ELF-1 (cell line): ENCODE measurements around the gene PPP2R2C.

ENCODE experiments used
- DNase-seq: peaks from one replicate; pipeline ENCODE4 v3.0.0-alpha.2; 2016; ENCODE audit warnings: low read depth, low spot score

Gene PPP2R2C

GRCh38 chr4:6404611-6405396, 67.6 kb downstream of the PPP2R2C start:
- peak; percentile 36 for DNase-seq

- no peak for DNase-seq
These were observed 69.1 kb downstream of the PPP2R2C start for GRCh38 chr4:6403400-6403685.

GRCh38 chr4:6402566-6403399, 69.6 kb downstream of the PPP2R2C start:
- peak; percentile 79 for DNase-seq

- no peak for DNase-seq
These were observed 70.6 kb downstream of the PPP2R2C start for GRCh38 chr4:6401797-6402196.

GRCh38 chr4:6396696-6397236, 75.6 kb downstream of the PPP2R2C start:
- DNase-seq: no peak

DNA sequence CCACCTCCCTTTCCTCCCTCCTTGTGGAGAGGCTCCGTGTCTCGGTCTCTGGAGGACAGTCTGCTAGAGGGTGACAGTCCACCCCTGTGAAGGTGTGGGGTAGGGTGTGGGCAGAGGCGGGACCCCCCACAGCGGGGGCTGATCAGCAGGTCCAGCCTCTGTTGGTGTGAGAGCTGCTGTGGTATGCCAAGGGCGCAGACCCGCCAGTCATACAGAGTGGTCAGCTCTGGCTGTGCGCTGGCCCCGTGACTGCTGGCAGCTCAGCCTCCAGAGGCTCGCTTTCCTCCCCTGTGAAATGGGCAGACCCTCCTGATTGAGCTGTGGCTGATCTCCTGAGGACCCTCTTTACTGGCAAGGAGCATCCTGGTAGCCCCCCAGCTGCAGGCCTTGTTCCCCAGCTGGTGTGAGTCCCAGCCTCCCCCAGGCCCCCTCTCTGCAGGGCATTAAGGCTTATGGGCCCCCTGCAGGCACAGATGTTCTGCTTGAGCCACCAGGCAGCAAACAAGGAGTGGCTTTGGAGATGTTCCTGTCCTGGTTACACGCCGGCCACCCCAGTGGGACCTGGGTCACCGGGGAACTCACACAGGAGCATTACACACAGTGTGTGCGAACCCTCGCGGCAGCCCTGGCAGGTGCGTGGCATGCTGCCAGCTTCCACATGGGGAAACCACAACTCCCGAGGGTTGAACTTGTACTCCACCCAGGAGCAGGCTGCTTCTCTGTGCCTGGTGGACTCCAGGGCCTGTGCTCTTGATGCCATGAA, 76.8 kb downstream of the PPP2R2C start:
- DNase-seq: no peak

GRCh38 chr4:6394671-6395081, 77.7 kb downstream of the PPP2R2C start:
- DNase-seq: no peak

DNA sequence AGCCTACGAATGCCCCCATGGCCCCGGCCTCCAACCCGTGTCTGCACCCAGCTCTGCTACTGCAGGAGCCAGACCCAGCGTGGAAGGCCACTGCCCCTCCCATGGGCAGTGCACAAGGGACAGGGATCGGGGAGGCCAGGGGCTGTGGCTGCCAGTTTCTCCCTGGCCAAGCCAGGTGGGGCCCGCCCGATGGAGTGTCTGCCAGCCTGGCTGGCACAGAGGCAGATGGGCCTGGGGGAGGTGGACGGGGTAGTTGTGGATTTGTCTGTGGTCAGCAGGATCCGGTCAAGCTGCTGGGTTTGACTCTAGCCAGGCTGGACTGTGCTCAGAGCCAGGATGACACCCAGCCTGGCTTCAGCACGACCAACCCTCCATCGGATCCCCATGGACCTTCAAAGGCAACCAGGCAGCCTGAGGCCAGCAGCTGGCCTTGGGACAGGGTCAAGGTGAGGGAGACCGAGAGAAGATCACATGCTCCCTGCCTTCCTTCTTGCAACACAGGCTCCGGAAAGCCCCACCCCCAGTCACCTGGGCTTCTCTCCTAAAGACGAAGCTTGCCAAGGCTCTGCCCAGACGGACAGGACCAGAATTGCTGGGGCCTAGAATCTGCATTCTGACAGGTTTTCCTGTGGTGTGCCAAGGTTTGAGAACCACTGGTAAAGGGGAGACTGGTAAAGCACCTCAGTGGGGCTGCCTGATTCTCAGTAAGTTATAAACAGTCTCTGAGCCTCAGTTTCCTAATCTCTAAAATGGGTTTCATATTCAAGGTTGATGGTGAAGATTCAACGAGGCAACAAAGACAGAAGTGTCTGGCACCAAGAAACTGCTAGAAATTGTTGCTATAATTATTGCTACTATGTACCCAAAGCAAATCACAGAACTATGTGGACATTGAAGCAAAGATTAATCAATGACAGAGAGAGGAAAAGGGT, 78.6 kb downstream of the PPP2R2C start:
- no peak for DNase-seq

- no peak for DNase-seq
These were observed 79.3 kb downstream of the PPP2R2C start for GRCh38 chr4:6393066-6393465.

- DNase-seq: no peak
These were observed 80.0 kb downstream of the PPP2R2C start for GRCh38 chr4:6392407-6392806.

GRCh38 chr4:6391852-6392188, 80.6 kb downstream of the PPP2R2C start:
- no peak for DNase-seq

- DNase-seq: no peak
These were observed 81.1 kb downstream of the PPP2R2C start for GRCh38 chr4:6391186-6391851.

- peak; percentile 74 for DNase-seq
These were observed 82.1 kb downstream of the PPP2R2C start for GRCh38 chr4:6390356-6390755.

DNA sequence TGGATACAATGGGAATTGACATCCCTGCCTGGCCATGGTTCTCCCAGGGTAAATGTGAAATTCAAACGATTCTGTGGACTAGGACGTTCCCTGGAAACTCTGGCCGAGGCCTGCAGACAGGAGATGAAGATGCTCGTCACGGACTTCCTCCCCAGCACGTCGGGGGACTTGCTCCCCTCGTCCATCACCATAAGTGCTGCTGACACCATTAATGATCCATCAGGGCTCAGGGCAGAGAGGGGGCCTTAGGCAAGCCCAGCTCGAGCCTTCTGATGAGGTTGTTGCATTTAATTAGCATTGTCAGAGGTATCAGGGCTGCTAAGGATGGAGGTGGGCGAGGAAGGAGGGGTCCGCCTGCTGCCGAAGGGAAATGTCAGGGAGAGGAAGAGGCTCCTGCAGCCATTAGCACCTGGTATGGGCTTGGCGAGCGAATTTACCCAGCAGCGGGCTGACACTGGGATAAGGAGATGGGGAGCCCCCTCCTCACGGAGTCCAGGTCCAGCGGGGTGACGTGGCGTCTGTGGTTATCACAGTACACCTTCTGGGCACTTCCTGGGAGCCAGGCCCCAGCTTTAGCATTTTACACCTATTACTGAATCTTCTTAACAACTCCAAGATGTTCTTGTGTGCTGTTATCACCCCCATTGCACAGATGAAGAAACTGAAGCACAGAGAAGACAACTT, 83.1 kb downstream of the PPP2R2C start:
- DNase-seq: no peak

DNA sequence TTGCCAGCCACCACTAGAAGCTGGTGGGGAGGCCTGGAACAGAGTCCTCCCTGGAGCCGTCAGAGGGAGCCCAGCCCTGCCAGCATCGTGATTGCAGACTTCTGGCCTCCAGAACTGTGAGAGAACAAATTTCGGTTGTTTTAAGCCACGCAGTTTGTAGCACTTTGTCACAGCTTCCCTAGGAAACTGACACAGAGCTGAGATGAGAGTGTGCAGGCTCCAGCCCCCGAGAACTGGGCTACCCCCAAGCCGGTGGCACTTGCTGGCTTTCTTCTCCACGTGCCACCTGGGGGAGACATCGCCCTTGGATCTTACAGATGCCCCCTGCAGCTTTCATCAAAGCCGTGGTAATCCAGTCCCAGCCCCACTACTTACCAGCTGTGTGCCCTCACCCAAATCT, 83.7 kb downstream of the PPP2R2C start:
- no peak for DNase-seq

- DNase-seq: no peak
These were observed 84.5 kb downstream of the PPP2R2C start for GRCh38 chr4:6387946-6388345.

DNA sequence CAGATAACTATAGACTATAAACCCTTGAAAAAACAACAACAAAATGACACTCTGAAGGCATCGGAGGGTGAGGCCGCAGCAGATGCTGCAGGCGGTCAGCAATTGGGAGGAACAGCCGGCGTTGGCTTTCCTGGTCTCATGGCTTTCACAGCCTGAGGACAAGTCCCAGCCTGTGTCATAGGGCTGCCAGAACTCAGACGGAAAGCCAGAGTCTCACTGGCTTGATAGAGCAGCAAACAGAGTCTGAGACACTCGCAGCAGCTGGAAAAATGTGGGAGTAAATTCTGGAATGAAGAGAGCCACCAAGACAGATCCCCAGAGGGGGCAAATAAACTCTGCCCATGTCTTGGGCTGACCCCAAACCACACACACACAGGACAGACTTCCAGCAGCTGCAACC, 86.3 kb downstream of the PPP2R2C start:
- no peak for DNase-seq

- no peak for DNase-seq
These were observed 87.1 kb downstream of the PPP2R2C start for GRCh38 chr4:6385288-6385687.

DNA sequence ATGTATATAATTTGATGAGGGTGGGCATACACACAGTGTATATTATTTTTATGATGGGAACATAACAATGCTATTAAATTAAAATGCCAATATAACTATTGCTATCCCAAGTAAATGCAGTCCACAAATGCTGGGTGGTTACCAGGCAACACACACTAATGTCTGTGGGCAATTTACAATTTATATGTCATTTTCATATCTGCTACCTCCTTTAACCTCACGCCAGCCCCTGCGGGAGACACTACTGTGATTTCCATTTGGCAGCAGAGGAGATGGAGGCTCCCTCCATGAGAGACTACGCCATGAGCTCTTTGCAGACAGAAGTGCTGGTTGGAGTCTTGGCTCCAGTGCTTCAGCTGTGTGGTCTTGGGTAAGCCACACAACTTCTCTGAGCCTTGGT, 87.9 kb downstream of the PPP2R2C start:
- no peak for DNase-seq

DNA sequence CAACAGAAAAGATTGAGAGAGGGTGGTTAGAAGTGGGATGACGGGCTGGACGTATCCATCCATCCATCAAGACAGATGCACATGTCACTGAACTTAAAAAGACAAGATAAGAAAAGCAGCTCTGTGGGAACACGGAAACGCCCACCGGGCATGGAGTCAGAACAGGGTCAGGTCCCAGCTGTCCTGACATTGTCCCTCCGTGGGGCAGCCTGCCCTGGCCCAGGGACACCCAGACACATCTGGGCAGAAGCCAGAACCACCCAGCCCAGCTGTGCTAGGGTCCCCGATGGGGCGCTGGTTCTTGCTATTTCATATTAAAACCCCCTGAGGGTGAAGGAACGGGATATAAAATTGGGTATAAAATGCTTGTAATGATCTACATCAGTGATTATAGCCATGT, 88.5 kb downstream of the PPP2R2C start:
- no peak for DNase-seq
